GM21576 (cell line): ENCODE results near the gene OTOG.

Experiments used
- ATAC-seq: cut with Tn5 transposase; IDR thresholded peaks from one replicate; pipeline ENCODE4 v1.9.1; 2021; ENCODE audit warnings: mild to moderate bottlenecking, moderate library complexity; ENCODE audit not compliant: unreplicated experiment

Gene OTOG

GRCh38 chr11:17558025-17558780 is 11.1 kb downstream of the OTOG start:
- ATAC-seq, result no peak

DNA sequence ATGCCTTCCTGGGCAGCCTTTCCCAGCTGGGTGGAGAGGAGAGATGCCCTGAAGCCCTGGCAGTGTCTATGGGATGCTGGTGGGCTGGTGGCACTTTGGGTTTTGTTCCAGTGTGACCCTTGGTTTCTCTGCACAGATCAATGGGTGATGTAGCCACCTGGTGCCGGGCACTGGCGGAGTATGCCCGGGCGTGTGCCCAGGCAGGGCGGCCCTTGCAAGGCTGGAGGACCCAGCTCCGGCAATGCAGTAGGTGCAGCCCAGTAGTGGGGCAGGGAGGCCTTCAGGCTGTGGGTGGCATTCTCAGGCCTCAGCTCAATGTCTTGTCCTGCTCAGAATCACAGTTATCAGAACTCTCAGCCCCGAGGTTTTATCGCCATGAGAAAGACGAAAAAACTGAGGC is 11.9 kb downstream of the OTOG start:
- no peak for ATAC-seq

- no peak for ATAC-seq
Measured at GRCh38 chr11:17559341-17560087, 12.5 kb downstream of the OTOG start.

- no peak for ATAC-seq
Measured at GRCh38 chr11:17560281-17561110, 13.4 kb downstream of the OTOG start.

GRCh38 chr11:17561111-17561415 is 14.0 kb downstream of the OTOG start:
- ATAC-seq, result no peak

GRCh38 chr11:17561526-17561925 is 14.5 kb downstream of the OTOG start:
- ATAC-seq, result no peak

DNA sequence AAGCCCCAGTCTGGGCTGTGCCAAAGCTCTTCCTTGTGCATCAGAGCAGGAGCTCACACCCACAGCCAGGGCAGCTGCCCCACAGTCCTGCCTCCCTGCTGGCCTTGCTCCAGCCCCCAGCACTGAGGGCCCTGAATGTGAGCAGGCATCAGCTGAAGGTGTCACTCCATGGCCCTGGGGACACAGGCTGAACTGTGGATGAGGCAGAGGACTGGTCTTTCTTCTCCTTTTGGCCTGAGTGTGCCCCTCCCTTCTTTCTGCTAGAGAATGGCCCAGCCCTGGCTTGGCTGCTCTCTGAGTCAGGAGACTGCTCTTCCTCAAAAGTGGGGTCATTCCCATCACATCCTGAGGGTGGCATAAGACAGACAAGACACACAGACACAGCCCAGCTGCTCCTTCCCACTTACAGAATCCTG is 16.2 kb downstream of the OTOG start:
- no peak for ATAC-seq

- ATAC-seq, result no peak
Measured at GRCh38 chr11:17563961-17564686, 17.1 kb downstream of the OTOG start.

DNA sequence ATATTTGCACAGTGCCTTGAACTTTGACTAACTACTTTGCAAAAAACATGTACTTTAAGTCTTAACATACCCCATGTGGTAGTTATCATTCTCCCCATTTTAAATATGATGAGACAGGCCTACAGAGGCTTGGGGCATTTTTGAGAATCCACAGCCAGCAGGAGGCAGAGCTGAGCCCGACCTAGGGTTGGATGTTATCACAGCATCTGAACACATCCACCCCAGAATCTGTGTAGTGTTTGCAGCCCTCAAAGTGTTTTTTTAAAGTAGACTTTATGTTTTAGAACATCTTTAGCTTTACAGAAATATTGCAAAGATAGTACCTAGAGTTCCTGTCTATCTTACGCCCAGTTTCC is 17.6 kb downstream of the OTOG start:
- ATAC-seq, result no peak

GRCh38 chr11:17568944-17569343 is 21.9 kb downstream of the OTOG start:
- no peak for ATAC-seq

GRCh38 chr11:17570034-17570433 is 23.0 kb downstream of the OTOG start:
- ATAC-seq, result no peak

DNA sequence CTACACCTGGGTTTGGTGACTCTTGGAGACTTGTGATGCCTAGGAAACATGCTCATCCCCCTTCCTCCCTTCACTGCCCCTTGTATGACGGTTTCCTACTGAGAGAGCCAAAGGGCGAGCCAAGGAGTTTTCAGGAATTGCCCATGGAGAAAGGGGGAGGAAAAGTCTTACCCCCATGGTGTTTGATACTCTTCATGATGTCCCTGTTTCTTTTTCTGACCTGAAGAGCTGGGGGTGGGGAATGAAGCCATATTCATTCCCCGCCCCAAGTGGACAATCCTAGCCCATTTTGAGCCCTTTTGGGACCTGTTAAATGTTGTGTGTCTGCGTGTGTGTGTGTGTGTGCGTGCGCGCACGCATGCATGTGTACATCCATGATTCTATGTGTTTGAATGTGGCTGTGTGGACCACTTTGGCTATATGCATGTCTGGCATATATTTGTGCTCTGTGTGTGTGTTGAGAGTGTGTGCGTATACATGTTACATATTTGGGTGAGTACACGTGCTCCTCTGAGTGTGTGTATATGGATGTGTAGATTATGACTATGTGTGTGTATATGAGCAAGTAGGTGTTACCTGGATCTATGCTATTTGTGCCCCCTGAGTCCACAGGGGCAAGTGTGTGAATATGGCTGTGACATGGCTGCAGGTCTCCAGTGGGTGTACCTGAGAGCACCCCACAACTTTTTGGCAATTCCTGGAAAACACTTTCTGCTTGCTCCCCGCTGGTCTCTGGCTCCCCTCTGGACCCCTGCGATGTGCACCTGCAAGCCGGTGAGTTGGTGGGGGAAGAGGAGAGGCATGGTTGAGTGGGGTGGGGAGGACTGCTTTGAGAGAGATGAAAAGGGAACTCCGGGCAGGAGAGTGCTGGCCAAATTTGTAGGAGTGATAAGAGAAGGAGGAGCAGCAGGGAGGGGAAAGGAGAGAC is 24.6 kb downstream of the OTOG start:
- ATAC-seq, result no peak

GRCh38 chr11:17572359-17572690 is 25.3 kb downstream of the OTOG start:
- no peak for ATAC-seq

DNA sequence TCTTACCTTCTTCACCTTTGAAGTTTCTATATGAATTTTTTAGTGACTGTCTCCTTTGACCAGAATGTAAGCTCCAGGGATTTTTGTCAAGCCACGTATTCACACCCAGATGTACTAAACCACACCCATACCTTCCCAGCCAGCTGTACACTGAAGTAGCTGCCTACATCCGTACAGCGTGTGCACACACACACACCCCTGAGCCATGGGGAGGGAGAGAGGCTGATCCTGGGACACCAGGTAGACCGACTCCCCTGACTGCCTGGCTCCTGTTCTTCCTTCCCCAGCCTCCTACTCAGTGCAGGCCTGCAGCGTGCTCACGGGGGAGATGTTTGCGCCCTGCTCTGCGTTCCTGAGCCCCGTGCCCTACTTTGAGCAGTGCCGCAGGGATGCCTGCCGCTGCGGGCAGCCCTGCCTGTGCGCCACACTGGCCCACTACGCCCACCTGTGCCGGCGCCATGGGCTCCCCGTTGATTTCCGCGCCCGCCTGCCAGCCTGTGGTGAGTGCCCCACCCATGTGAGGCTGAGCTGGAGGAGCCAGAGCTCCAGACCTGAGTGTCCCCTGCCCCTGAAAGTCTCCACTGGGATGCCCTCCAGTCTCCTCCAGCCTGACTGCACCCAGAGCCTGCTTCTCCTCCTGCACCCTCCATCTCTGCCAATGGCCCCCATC is 25.9 kb downstream of the OTOG start:
- no peak for ATAC-seq

GRCh38 chr11:17573526-17573925 is 26.5 kb downstream of the OTOG start:
- no peak for ATAC-seq

GRCh38 chr11:17574141-17575091 is 27.4 kb downstream of the OTOG start:
- no peak for ATAC-seq

- ATAC-seq, result no peak
Measured at GRCh38 chr11:17575431-17576425, 28.7 kb downstream of the OTOG start.
